VCaP (cell line): ENCODE measurements around the gene TMEM231.
"Not testable (repeated sequence)": the region's sequence is repeated elsewhere in the genome, so short reads cannot be mapped to it uniquely, and the experiment has no call there.

Source experiments
- H3K27ac ChIP-seq: fragments of 450-650 bp; 2 replicates; pipeline ENCODE4 v1.5.1; 2017
- TF ChIP-seq, protein P1 (sequence below): fragments of 450-650 bp; conservative IDR thresholded peaks from 2 replicates; pipeline ENCODE4 v1.5.1; 2017; ENCODE audit warnings: mild to moderate bottlenecking, moderate library complexity

The TMEM231 gene

DNA sequence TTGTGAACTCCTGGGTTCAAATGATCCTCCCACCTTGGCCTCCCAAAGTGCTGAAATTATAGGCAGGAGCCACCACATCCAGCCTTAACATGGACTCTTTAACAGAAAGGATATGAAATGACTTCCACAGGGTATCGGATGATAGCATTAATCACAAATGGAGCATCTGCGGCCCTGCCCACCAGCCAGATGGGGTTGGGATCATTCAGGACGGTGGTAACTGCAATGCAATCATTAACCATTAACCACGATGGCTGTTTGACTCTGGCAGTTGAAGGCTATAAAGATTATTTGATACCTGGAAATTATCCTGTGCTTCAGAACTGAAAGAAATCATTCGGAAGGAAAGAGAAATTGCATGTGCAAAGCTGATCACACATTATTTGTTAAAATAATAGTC is 14.8 kb downstream of the TMEM231 start:
- no peak overlapping the region for H3K27ac ChIP-seq
- TF ChIP-seq, protein P1, sequence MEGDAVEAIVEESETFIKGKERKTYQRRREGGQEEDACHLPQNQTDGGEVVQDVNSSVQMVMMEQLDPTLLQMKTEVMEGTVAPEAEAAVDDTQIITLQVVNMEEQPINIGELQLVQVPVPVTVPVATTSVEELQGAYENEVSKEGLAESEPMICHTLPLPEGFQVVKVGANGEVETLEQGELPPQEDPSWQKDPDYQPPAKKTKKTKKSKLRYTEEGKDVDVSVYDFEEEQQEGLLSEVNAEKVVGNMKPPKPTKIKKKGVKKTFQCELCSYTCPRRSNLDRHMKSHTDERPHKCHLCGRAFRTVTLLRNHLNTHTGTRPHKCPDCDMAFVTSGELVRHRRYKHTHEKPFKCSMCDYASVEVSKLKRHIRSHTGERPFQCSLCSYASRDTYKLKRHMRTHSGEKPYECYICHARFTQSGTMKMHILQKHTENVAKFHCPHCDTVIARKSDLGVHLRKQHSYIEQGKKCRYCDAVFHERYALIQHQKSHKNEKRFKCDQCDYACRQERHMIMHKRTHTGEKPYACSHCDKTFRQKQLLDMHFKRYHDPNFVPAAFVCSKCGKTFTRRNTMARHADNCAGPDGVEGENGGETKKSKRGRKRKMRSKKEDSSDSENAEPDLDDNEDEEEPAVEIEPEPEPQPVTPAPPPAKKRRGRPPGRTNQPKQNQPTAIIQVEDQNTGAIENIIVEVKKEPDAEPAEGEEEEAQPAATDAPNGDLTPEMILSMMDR: no peak

DNA sequence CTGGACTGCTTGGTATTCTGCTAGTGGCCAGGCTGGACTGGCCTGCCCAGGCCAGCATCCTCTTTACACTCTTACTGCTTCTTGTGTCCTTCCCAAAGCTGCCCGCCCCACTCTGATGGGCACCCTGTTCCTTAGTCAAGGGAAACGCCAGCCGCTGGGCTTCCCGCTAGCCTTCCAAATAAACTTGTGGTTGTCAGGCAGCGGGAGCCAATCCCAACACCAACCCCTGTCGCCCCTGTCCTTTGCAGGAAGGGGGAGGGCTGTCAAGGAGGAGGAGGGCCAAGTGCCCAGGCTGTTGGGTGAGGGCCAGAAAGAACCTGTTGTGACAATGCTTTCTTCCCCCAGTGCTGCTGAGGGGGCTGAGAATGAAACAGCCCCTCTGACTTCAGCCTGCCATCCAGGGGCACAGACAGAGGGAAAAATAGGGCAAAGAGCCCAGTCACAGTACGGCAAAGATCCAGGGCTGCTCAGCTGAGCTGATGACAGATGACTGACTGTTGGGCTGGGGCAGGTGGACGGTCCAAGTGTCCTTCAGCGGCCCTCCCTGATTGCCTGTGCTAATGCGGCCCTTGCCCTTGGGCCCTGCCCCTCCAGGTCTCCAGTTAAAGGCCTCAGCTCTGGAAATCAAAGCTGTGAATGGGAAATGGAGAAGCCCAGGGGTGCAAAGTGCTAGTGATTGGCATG is 17.0 kb downstream of the TMEM231 start:
- not testable (repeated sequence) for H3K27ac ChIP-seq

- H3K27ac ChIP-seq: no peak overlapping the region
- TF ChIP-seq, protein P1: no peak
Measured at GRCh38 chr16:75537776-75538175, 18.3 kb downstream of the TMEM231 start.

GRCh38 chr16:75535901-75536300 is 20.2 kb downstream of the TMEM231 start, which contains the start of gene CHST5:
Gene CHST5 (minus strand): TSS chr16:75536108. CDS start chr16:75530384, 5,724 bp downstream.
- H3K27ac ChIP-seq: no peak within 1 kb of the TSS
- TF ChIP-seq, protein P1: no peak

DNA sequence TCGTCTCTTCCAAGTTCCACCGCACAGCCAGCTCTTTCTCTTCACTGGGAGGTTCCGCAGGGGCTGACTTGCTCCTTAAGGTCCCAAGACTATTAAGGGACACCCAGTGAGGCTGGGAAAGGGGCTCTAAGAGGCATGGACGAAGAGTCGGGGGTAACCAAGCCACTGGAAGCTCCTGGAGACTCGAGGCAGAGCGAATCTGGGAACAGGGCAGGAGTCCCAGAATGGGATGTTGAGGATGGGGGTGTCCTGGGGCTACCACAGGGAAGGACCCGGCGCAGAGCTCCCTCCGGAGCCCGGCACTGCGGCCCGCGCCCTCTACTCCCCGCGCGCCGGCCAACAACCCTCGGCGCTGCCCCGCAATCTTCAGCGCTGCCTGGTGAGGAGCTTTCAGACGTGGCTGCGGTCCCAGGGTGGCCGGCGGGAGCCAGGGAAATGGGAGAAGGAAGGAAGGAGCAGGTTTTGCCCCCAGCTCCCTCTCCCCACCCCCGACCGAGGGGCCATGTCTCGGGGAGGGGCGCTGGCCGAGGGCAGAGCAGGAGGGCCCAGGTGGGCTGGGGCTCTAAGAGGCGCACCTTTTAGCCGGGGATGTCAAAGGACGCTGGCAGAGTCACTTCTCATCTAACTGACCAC is 20.7 kb downstream of the TMEM231 start:
- TF ChIP-seq, protein P1: no peak
- no peak overlapping the region for H3K27ac ChIP-seq

DNA sequence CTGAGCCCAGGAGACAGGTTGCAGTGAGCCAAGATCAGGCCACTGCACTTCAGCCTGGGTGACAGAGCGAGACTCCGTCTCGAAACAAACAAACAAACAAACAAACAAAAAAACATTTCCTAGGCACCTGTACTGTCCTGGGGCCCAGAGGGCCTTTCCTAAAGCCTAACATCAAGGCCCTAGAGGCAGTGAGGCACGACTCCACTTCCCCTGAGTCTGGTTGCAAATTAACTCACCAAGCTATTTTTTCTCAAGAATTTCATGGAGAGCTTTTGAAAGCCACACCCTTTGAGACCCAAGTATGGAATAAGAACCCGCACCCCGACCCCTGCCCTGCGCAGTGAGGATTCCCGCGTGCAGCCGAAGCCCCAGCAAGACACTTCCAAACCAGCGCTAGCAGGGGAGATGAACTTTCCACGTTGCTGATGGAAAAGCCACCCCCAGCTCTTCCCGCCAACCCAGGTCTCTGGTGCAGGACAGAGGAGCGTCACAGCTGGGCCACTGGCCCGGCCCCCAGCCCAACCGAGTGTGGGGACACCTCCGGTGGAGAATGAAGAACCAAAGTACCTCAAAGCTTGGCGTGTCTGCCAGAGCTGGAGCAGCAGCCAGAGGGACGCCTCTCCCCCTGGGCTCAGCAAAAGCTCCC is 21.4 kb downstream of the TMEM231 start:
- H3K27ac ChIP-seq: no peak overlapping the region
- TF ChIP-seq, protein P1: no peak

DNA sequence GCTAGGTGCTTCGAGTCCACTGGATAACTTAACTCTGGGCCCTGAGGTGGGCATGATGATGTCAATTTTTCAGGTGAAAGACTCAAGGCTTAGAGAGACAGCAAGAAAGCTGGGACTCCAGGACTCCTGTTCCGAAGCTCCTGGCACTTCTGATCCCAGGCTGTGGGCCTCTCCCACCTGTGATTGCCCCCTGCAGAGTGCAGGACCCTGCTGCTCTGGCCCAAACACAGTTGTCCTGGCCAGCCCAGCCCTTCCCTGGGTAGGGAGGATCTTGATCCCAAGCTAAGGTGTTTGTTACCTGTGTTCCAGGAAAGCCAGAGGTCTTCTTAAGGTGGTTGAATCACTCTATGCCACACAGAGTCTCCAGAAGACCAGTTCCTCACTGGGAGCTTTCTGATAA is 23.3 kb downstream of the TMEM231 start:
- no peak overlapping the region for H3K27ac ChIP-seq
- TF ChIP-seq, protein P1: no peak
